Osteoblast (primary cell): ENCODE measurements around the gene FBXL7. TPM values are rescaled to one million over a fixed set of nuclear protein-coding genes. Genes with fewer than 3 reads are reported as not detected.

Source experiments
- DNase-seq: peaks from one replicate; pipeline ENCODE4 v3.0.0; 2011; ENCODE audit warnings: low spot score, mixed read lengths; ENCODE audit not compliant: insufficient read length; ENCODE audit errors: missing footprints
- H2AFZ ChIP-seq: 2 replicates; pipeline ENCODE4 v1.6.0; 2011; ENCODE audit warnings: mild to moderate bottlenecking, low read length
- H3K27ac ChIP-seq: 2 replicates; pipeline ENCODE4 v1.5.1; 2011; ENCODE audit warnings: mild to moderate bottlenecking, low read depth, low read length, moderate library complexity
- H3K27me3 ChIP-seq: 2 replicates; pipeline ENCODE4 v1.6.0; 2012; ENCODE audit warnings: mild to moderate bottlenecking, control low read depth, inconsistent platforms, low read length, moderate library complexity; ENCODE audit not compliant: insufficient read depth
- H3K36me3 ChIP-seq: 2 replicates; pipeline ENCODE4 v1.5.1; 2011; ENCODE audit warnings: mild to moderate bottlenecking, low read length, control low read depth, moderate library complexity; ENCODE audit not compliant: insufficient read depth
- H3K4me1 ChIP-seq: 2 replicates; pipeline ENCODE4 v1.5.1; 2011; ENCODE audit warnings: mild to moderate bottlenecking, low read length, control low read depth, moderate library complexity; ENCODE audit not compliant: insufficient read depth
- H3K4me2 ChIP-seq: 2 replicates; pipeline ENCODE4 v1.6.0; 2011; ENCODE audit warnings: mild to moderate bottlenecking, low read length; ENCODE audit not compliant: insufficient read depth
- H3K4me3 ChIP-seq: fragments of 200-600 bp; sonication (generic); 3 replicates; pipeline ENCODE4 v1.5.1; 2012; ENCODE audit warnings: mild to moderate bottlenecking, low read length, inconsistent platforms; ENCODE audit not compliant: insufficient read depth
- H3K79me2 ChIP-seq: 2 replicates; pipeline ENCODE4 v1.6.0; 2012; ENCODE audit warnings: mild to moderate bottlenecking, low read length, control low read depth, inconsistent platforms; ENCODE audit not compliant: insufficient read depth
- H3K9me3 ChIP-seq: 2 replicates; pipeline ENCODE4 v1.5.1; 2011; ENCODE audit warnings: low read depth, low read length, control low read depth
- H4K20me1 ChIP-seq: 2 replicates; pipeline ENCODE4 v1.6.0; 2012; ENCODE audit warnings: mild to moderate bottlenecking, low read length, control low read depth; ENCODE audit not compliant: insufficient read depth
- CTCF ChIP-seq: IDR thresholded peaks from 2 replicates; pipeline ENCODE4 v1.5.1; 2011; ENCODE audit warnings: mild to moderate bottlenecking, low read depth, low read length, moderate library complexity; ENCODE audit errors: extremely low read depth
- total RNA-seq: library from RNA; depleted of rRNA; stranded (reverse); fragments of >200 nt; gene quantifications from 2 replicates; pipeline ENCODE4 v1.2.3, GENCODE V29; 2012

FBXL7 gene
- total RNA-seq, 1 donor: 13.4 TPM

- no peak overlapping the region for H3K27ac ChIP-seq
- H3K4me3 ChIP-seq: no peak overlapping the region
- DNase-seq: no peak
- no peaks in the 10 kb centered on the region for H3K9me3 ChIP-seq
- peaks cover 75% of the 10 kb centered on the region for H3K79me2 ChIP-seq
- peaks cover 36% of the 10 kb centered on the region for H3K4me1 ChIP-seq
- TF ChIP-seq CTCF: no peak
- peaks cover 8% of the 10 kb centered on the region for H4K20me1 ChIP-seq
- no peak overlapping the region for H3K4me2 ChIP-seq
- H3K36me3 ChIP-seq: no peaks in the 10 kb centered on the region
- no peak overlapping the region for H2AFZ ChIP-seq
- H3K27me3 ChIP-seq: no peaks in the 10 kb centered on the region
Measured at GRCh38 chr5:15506897-15507296, 6.9 kb downstream of the FBXL7 start.

DNA sequence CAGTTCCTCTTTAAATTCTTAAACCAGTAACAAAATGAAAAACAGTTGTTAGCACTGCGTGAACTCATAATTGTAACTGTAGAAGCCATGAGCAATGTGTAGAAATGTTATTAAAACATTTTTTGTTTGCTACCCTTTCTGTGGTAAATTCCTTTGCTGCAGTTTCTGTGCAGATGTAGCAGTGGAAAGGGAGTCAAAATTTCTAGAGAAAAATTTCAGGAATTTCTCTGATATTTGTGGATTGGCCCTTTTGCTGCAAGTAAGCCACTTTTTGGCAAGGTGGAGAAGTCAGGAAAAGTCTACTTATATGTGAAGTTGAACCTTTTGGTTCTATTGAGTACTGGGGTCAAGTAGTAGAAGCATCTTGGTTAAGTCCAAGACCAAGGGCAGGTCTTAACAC lies 10.1 kb downstream of the FBXL7 start:
- H3K27ac ChIP-seq: peak overlapping the region; percentile 49
- DNase-seq: peak; percentile 72
- H4K20me1 ChIP-seq: peaks cover 13% of the 10 kb centered on the region
- no peaks in the 10 kb centered on the region for H3K36me3 ChIP-seq
- peak overlapping the region; percentile 76 for H3K4me2 ChIP-seq
- no peak overlapping the region for H2AFZ ChIP-seq
- H3K4me1 ChIP-seq: peaks cover 26% of the 10 kb centered on the region
- H3K9me3 ChIP-seq: no peaks in the 10 kb centered on the region
- peaks cover 73% of the 10 kb centered on the region for H3K79me2 ChIP-seq
- peak overlapping the region; percentile 30 for H3K4me3 ChIP-seq
- no peaks in the 10 kb centered on the region for H3K27me3 ChIP-seq
- TF ChIP-seq CTCF: no peak

DNA sequence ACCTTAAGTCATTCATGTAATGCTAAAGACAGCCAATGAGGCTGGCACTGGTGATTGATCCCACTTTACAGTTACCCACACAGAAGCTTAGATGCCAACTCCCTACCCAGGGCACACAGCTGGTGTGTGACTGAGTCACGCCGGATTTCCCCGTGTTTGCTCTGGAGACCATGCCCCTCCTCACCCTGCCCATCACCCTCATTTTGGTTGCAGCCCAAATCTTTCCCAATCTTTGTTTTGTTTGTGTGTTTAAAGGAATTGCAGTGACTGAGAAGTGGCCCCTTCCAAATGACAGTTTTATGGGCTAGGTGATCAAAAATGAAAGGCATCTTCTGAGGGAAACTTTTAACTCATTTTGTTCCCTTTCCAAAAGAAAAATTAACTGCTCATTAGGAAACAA lies 10.9 kb downstream of the FBXL7 start:
- Histone ChIP-seq H3K9me3 (no peaks in the 10 kb centered on the region), H3K27ac (no peak overlapping the region), H3K4me2 (peak overlapping the region; percentile 76), H3K4me3 (peak overlapping the region; percentile 15), H3K4me1 (peaks cover 26% of the 10 kb centered on the region), H3K79me2 (peaks cover 70% of the 10 kb centered on the region), H2AFZ (no peak overlapping the region), H3K27me3 (no peaks in the 10 kb centered on the region), H4K20me1 (peaks cover 17% of the 10 kb centered on the region), H3K36me3 (no peaks in the 10 kb centered on the region)
- TF ChIP-seq CTCF: no peak
- no peak for DNase-seq

DNA sequence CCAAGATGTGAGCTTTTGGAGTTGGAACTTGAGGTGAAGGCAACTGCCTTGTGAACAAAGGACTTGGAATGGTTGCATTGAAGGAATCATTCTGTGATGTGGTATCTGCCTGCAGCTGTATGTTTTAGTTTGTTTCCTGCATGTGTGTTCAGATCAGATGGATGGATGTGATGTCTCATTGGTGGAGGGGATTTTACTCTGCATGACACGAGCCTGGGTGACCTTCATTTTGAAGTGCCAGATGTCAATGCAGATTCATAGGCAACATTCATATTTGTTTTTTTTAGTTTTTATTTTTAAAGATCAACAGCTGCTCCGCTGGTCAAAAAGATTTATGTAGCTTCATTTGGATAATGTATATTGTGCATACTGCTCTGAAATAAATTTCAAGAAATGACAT lies 13.5 kb downstream of the FBXL7 start:
- DNase-seq: no peak
- no peak overlapping the region for H3K27ac ChIP-seq
- no peak overlapping the region for H2AFZ ChIP-seq
- H4K20me1 ChIP-seq: peaks cover 22% of the 10 kb centered on the region
- H3K36me3 ChIP-seq: no peaks in the 10 kb centered on the region
- TF ChIP-seq CTCF: no peak
- no peak overlapping the region for H3K4me3 ChIP-seq
- peaks cover 63% of the 10 kb centered on the region for H3K79me2 ChIP-seq
- no peaks in the 10 kb centered on the region for H3K27me3 ChIP-seq
- H3K4me1 ChIP-seq: peaks cover 26% of the 10 kb centered on the region
- H3K4me2 ChIP-seq: no peak overlapping the region
- no peaks in the 10 kb centered on the region for H3K9me3 ChIP-seq
